ENCODE results near the gene BRD2.

- TF ChIP-seq CTCF (conservative IDR thresholded peaks at IDR 0.05) (no peak), EZH2 (IDR thresholded peaks at IDR 0.05; ENCODE audit: low read depth) (no peak)
Observed at GRCh38 chr6:32977272-32977952, 9.0 kb downstream of the BRD2 start.

Measured in PC-9 (cell line).